Liver (tissue), 3 donors: Measurements from ENCODE around the gene RIMBP2.

Source experiments
- CTCF ChIP-seq: fragments of 150-350 bp; IDR thresholded peaks from 2 replicates; pipeline ENCODE4 v1.5.1; 2017; ENCODE audit warnings: improper control_type of control experiment, low read depth, low read length; ENCODE audit not compliant: missing input control
- FOXA2 ChIP-seq: IDR thresholded peaks from 2 replicates; pipeline ENCODE4 v1.6.1; 2016; ENCODE audit warnings: antibody characterized with exemption
- RAD21 ChIP-seq, 2 donors: IDR thresholded peaks; 2 replicates each; pipeline ENCODE4 v1.6.1; 2016; ENCODE audit warnings: antibody characterized with exemption in 2 of 2, mild to moderate bottlenecking in 2 of 2
- REST ChIP-seq: IDR thresholded peaks from 2 replicates; pipeline ENCODE4 v1.6.1; 2016; ENCODE audit warnings: antibody characterized with exemption, mild to moderate bottlenecking
- RXRA ChIP-seq, 2 donors: IDR thresholded peaks; 2 replicates each; pipeline ENCODE4 v1.6.1; 2017 to 2018; ENCODE audit warnings: antibody characterized with exemption in 2 of 2, mild to moderate bottlenecking in 1 of 2
- SP1 ChIP-seq: IDR thresholded peaks from 2 replicates; pipeline ENCODE4 v1.6.1; 2018; ENCODE audit warnings: antibody characterized with exemption, mild to moderate bottlenecking
- TAF1 ChIP-seq: conservative IDR thresholded peaks from 2 replicates; pipeline ENCODE4 v1.6.1; 2016; ENCODE audit warnings: antibody characterized with exemption, mild to moderate bottlenecking
- YY1 ChIP-seq: IDR thresholded peaks from 2 replicates; pipeline ENCODE4 v1.6.1; 2016; ENCODE audit warnings: antibody characterized with exemption, mild to moderate bottlenecking
- donor health status: healthy.
- donor health status: healthy.

- TF ChIP-seq CTCF (no peak), REST (no peak), FOXA2 (no peak), RXRA (IDR thresholded peaks at IDR 0.05) (no peak), TAF1 (no peak), SP1 (no peak), YY1 (no peak), RAD21 (IDR thresholded peaks at IDR 0.05) (no peak)
Measured at GRCh38 chr12:130646716-130647370, 69.3 kb downstream of the RIMBP2 start.
